ENCODE data around the gene C1QTNF5.
A peak's percentile ranks its signal among the peaks of the same experiment; 100 is the strongest.

C1QTNF5 gene

GRCh38 chr11:119373059-119373920, 32.6 kb upstream of the C1QTNF5 start:
- DNase-seq (ENCODE audit: low spot score), result no peak

DNA sequence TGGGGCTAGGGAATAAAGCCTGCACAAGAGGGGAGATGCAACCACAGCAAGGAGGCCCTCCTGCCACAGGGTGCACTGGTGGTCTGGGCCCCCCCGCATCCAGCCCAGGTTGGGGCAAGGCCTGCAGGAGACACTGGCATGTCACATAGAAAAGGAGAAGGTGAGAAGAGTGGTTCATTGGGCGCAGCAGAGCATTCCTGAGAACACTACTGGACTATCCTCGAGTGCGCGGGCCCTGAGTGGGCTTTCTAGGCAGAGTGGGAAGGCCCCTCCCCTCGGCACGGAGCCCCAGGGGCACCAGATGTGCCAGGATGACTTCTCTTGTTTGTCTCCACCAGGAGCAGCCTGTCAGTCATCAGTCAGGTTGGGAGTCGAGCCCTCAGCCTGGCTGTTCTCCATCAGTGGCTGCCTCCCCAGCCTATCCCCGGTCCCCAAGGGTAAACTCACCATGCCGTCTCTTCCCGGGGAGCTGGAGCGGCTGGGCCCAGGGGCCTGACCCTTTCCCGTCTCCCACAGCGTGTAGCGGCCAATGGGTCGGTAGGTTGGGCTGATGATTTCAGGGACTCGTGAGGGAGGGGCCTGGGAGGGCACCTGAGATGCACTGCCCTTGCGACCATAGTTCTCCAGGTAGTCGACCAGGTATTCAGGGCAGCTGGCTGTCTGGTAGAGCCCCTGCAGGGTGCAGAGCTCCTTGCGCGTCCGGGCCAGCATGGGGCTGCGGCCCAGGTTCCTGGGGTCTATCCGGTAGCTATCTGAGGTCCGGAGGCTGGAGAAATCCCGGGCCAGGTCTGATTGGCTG, 31.8 kb upstream of the C1QTNF5 start:
- no peak for DNase-seq (ENCODE audit: low spot score)

- DNase-seq (ENCODE audit: low spot score), result no peak
Measured at GRCh38 chr11:119371778-119372182, 31.1 kb upstream of the C1QTNF5 start.

DNA sequence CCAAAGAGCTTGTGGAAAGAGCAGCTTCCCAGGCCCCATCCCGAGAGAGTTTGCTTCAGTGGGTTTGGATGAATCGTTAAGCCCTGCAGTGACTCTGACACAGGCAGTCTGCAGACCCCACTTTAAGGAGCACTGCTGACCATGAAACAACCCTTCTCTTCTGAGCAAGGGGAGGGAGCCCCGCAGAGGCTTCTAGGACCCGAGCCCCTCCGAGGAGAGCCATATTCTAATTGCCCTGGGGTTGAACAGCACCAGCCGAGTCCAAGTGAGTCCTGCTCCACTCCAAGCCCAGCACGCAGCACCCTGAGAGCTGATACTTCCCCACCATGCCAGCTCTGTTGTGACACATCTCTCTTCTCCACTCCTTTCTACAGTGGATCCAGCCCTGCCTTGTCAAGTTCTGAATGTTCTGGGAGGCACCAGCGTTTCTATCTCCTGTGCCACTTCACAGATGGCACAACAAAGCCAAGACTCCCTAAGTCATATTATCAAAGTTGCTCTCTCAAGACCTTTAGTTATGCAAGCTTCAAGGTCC, 30.5 kb upstream of the C1QTNF5 start:
- no peak for DNase-seq (ENCODE audit: low spot score)

DNA sequence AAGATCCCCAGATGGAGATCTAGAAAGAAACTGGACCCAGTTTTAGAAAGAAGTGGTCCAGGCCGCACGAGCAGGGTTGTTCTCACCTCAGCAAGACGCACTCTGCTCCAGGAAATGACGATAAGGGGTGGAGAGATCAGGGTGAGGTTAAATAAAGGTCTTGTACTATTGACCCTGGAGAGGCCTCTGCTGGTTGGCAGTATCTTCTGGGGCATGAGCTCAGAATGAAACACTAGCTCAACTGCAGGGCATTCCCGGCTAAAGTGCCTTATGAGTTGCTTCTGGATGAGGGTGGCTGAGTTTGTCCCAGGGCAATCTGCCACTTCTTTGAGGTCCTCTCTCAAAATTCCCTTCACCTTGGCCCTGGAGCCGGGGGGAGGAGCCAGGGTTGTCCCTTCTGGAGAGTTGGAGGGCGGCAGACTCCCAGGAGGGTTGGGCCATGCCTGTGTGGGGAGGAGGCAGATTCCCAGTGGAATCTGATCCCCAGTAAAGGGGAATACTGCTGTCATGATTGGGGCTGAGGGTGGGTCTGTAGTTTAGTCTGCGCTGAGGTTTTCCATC, 29.9 kb upstream of the C1QTNF5 start:
- DNase-seq (ENCODE audit: low spot score), result no peak

GRCh38 chr11:119369132-119369925, 28.6 kb upstream of the C1QTNF5 start:
- no peak for DNase-seq (ENCODE audit: low spot score)

DNA sequence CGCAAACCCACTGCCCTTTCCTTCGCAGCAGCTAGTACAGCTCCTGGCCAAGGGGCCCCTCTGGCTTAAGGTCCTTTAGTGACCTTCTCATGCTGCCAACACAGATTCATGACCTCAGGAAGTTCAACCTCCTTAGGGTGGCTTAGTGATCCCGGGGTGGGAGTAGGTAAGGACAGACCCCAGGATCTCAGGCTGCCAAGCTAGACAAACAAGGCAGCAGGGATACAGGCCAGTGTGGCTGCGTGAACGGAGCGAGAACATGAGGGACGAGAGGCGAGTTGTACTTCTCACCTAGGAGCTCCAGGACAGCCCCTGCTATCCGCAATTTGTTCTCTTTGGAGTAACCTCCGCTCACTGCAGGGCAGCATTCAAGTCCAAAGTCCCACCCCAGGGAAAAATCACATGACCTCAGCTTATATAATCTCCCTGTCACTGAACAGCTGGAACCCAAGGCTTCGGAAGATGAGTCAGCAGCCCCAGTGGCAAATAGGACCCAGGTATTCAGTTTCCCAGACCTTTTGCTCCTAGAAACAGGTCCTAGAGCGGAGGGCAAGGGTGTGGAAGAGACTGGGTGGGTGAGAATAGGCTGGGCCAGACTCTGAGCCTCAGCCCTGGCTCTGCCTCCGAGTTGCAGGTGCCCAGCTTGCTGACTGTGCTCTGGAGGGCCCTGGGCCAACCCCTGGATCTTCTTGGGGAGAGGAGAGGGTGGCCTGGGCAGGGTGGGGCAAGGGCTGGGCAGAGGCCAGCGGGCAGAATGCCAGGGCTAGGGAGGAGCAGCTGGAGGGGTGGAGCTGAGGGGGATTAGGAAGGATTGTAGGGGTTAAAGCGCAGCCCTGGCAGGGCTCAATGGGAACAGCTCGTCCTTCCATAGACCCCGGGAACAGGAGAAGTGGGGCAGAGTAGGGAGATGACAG, 27.7 kb upstream of the C1QTNF5 start:
- DNase-seq (ENCODE audit: low spot score), result no peak

DNA sequence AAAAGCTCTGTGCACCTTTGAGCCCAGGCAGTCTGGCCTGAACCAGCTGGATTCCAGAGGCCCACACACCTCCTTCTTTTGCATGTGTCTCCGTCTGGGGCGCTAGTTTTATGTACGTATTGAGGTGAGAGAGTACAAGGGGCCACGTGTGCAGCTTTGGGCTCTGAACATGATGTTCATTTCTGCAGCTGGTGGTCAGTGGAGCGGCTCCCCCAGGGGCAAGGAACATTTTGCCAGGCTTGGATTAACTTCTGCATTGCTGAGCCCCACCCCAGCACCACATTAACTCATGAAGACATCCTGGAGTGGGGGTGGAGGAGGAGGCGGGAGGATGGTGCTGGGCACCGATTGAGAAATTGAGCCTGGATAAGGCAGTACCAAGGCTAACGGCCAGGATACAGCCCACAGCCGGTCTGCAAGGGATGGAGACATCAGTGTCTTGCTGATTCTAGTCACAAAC, 27.0 kb upstream of the C1QTNF5 start:
- no peak for DNase-seq (ENCODE audit: low spot score)

- DNase-seq (ENCODE audit: low spot score), result no peak
Measured at GRCh38 chr11:119366690-119367620, 26.3 kb upstream of the C1QTNF5 start.

- DNase-seq (ENCODE audit: low spot score), result no peak
Measured at GRCh38 chr11:119365071-119365591, 24.4 kb upstream of the C1QTNF5 start.

DNA sequence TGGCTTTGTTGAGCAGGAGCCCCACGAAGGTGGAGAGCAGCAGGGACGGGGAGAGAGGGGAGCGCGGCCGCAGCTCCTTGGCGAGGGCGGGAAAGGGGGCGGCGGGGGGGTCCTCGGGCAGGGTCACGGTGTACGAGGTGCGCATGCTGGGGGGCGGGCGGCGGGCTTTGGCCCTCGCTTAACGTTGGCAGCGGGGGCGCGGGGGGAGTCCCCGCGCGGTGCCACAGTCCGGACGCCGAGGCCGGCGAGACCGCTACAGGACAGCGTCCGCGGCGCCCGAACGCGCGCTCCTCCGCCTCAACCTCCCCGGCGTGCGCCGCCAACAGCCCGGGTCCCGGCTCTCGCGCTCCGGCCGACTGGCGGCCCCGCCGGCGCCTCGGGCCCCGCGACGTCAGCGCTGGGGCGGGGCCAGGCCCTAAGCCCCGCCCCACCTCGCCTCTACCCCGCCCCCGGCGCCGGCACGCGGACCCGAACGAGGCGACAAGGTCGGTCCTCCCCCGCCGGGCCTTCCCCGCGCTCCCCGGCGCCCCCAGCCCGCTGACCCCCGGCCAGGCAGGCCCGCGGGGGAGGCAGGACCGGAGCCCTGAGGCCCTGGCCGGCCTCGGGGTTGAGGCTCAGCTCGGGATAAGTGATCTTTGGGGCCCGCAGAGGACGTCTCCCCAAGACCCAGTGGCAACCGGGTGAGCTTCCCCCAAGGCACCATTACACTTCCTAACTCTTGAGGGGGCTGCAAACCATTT, 23.3 kb upstream of the C1QTNF5 start:
- peak; percentile 50 for DNase-seq (ENCODE audit: low spot score)

- no peak for DNase-seq (ENCODE audit: low spot score)
Measured at GRCh38 chr11:119363081-119363850, 22.6 kb upstream of the C1QTNF5 start.

GRCh38 chr11:119362741-119363080, 22.0 kb upstream of the C1QTNF5 start:
- no peak for DNase-seq (ENCODE audit: low spot score)

- no peak for DNase-seq (ENCODE audit: low spot score)
Measured at GRCh38 chr11:119361941-119362725, 21.4 kb upstream of the C1QTNF5 start.

GRCh38 chr11:119361056-119361787, 20.5 kb upstream of the C1QTNF5 start:
- peak; percentile 61 for DNase-seq (ENCODE audit: low spot score)
